HEK293T (cell line): ENCODE measurements around the gene AVPR2.

Experiments used
- CTBP1 ChIP-seq: fragments of 450-650 bp; IDR thresholded peaks from 2 replicates; pipeline ENCODE4 v1.6.1; 2016; ENCODE audit warnings: borderline replicate concordance
- FOXA1 ChIP-seq: fragments of 450-650 bp; IDR thresholded peaks from 2 replicates; pipeline ENCODE4 v1.6.1; 2016; ENCODE audit warnings: mild to moderate bottlenecking
- NFRKB ChIP-seq: fragments of 450-650 bp; IDR thresholded peaks from 2 replicates; pipeline ENCODE4 v1.6.1; 2016; ENCODE audit warnings: mild to moderate bottlenecking, moderate library complexity
- SUZ12 ChIP-seq: fragments of 450-650 bp; IDR thresholded peaks from 2 replicates; pipeline ENCODE4 v1.6.1; 2016; ENCODE audit warnings: mild to moderate bottlenecking
- ZNF384 ChIP-seq: fragments of 450-650 bp; IDR thresholded peaks from 2 replicates; pipeline ENCODE4 v1.6.1; 2016

GRCh38 chrX:153919281-153919680, 14.8 kb downstream of the AVPR2 start:
- TF ChIP-seq FOXA1 = no peak
- TF ChIP-seq CTBP1 = no peak
- no peak for TF ChIP-seq SUZ12
- TF ChIP-seq ZNF384 = no peak
- TF ChIP-seq NFRKB = no peak
